ENCODE results near the gene RPS10. TPM values are rescaled to one million over a fixed set of nuclear protein-coding genes. Genes with fewer than 3 reads are reported as not detected.
A peak's percentile ranks its signal among the peaks of the same experiment; 100 is the strongest.

Gene RPS10
- total and polyA plus RNA-seq, 2 donors: 2,659 to 2,778 TPM

- peak overlapping the region in 1 of 2 donors; percentile 43 for H3K4me3 ChIP-seq (ENCODE audit: low read length in 2 of 2)
- H3K27ac ChIP-seq (ENCODE audit: low read depth in 1 of 2, low read length in 1 of 2): no peak overlapping the region
- peaks cover 7 to 37% of the 10 kb centered on the region in 2 donors for H3K27me3 ChIP-seq (ENCODE audit: control insufficient read depth in 2 of 2, insufficient read depth in 1 of 2, low read length in 1 of 2)
- 74% methylated on average over 28 of the region's 28 CpGs for WGBS
- no peak for DNase-seq (ENCODE audit: low read depth in 6 of 9, low spot score in 9 of 9)
- peaks cover 0 to 15% of the 10 kb centered on the region in 2 donors for H3K4me1 ChIP-seq (ENCODE audit: control insufficient read depth in 2 of 2, insufficient read depth in 2 of 2, low read length in 2 of 2)
- H3K36me3 ChIP-seq (ENCODE audit: control insufficient read depth in 2 of 2, insufficient read depth in 2 of 2, low read length in 1 of 2): no peaks in the 10 kb centered on the region
- no peaks in the 10 kb centered on the region for H3K9me3 ChIP-seq (ENCODE audit: control insufficient read depth in 2 of 2, insufficient read depth in 1 of 2, low read length in 1 of 2)
Observed at GRCh38 chr6:34466242-34467185, 40.6 kb upstream of the RPS10 start.

GRCh38 chr6:34465531-34466241 lies 39.8 kb upstream of the RPS10 start, which contains the start of gene PACSIN1:
TSS of gene PACSIN1 (plus strand) at chr6:34466076. CDS start at chr6:34526306, 60,230 bp downstream.
- H3K27ac ChIP-seq (ENCODE audit: low read depth in 1 of 2, low read length in 1 of 2): no peak within 1 kb of the TSS
- WGBS: 5% methylated on average over 67 of the region's 67 CpGs
- peak within 1 kb of the TSS in 1 of 2 donors; percentile 43 for H3K4me3 ChIP-seq (ENCODE audit: low read length in 2 of 2)
- H3K36me3 ChIP-seq (ENCODE audit: control insufficient read depth in 2 of 2, insufficient read depth in 2 of 2, low read length in 1 of 2): no peaks in the 10 kb centered on the region
- no peaks in the 10 kb centered on the region for H3K9me3 ChIP-seq (ENCODE audit: control insufficient read depth in 2 of 2, insufficient read depth in 1 of 2, low read length in 1 of 2)
- peaks cover 0 to 15% of the 10 kb centered on the region in 2 donors for H3K4me1 ChIP-seq (ENCODE audit: control insufficient read depth in 2 of 2, insufficient read depth in 2 of 2, low read length in 2 of 2)
- DNase-seq (ENCODE audit: low read depth in 6 of 9, low spot score in 9 of 9): peak in 3 of 9 donors; percentile 19 to 49 (median 42)
- peaks cover 7 to 37% of the 10 kb centered on the region in 2 donors for H3K27me3 ChIP-seq (ENCODE audit: control insufficient read depth in 2 of 2, insufficient read depth in 1 of 2, low read length in 1 of 2)

- Histone ChIP-seq H3K27me3 (ENCODE audit: control insufficient read depth in 2 of 2, insufficient read depth in 1 of 2, low read length in 1 of 2) (peaks cover 7 to 37% of the 10 kb centered on the region in 2 donors), H3K36me3 (ENCODE audit: control insufficient read depth in 2 of 2, insufficient read depth in 2 of 2, low read length in 1 of 2) (no peaks in the 10 kb centered on the region), H3K4me1 (ENCODE audit: control insufficient read depth in 2 of 2, insufficient read depth in 2 of 2, low read length in 2 of 2) (peaks cover 0 to 15% of the 10 kb centered on the region in 2 donors), H3K4me3 (ENCODE audit: low read length in 2 of 2) (no peak overlapping the region), H3K27ac (ENCODE audit: low read depth in 1 of 2, low read length in 1 of 2) (no peak overlapping the region), H3K9me3 (ENCODE audit: control insufficient read depth in 2 of 2, insufficient read depth in 1 of 2, low read length in 1 of 2) (no peaks in the 10 kb centered on the region)
- DNase-seq (ENCODE audit: low read depth in 6 of 9, low spot score in 9 of 9): no peak
- 90% methylated on average over 4 of the region's 4 CpGs for WGBS
Observed at GRCh38 chr6:34463849-34464248, 38.0 kb upstream of the RPS10 start.

- DNase-seq (ENCODE audit: low read depth in 6 of 9, low spot score in 9 of 9): no peak
- H3K4me3 ChIP-seq (ENCODE audit: low read length in 2 of 2): no peak overlapping the region
- H3K27me3 ChIP-seq (ENCODE audit: control insufficient read depth in 2 of 2, insufficient read depth in 1 of 2, low read length in 1 of 2): peaks cover 7 to 37% of the 10 kb centered on the region in 2 donors
- no peak overlapping the region for H3K27ac ChIP-seq (ENCODE audit: low read depth in 1 of 2, low read length in 1 of 2)
- H3K9me3 ChIP-seq (ENCODE audit: control insufficient read depth in 2 of 2, insufficient read depth in 1 of 2, low read length in 1 of 2): peaks cover 0 to 5% of the 10 kb centered on the region in 2 donors
- H3K36me3 ChIP-seq (ENCODE audit: control insufficient read depth in 2 of 2, insufficient read depth in 2 of 2, low read length in 1 of 2): no peaks in the 10 kb centered on the region
- H3K4me1 ChIP-seq (ENCODE audit: control insufficient read depth in 2 of 2, insufficient read depth in 2 of 2, low read length in 2 of 2): peaks cover 0 to 13% of the 10 kb centered on the region in 2 donors
- WGBS: 96% methylated on average over 2 of the region's 2 CpGs
Observed at GRCh38 chr6:34463299-34463698, 37.4 kb upstream of the RPS10 start.

GRCh38 chr6:34462551-34462971 lies 36.7 kb upstream of the RPS10 start:
- no peak overlapping the region for H3K4me3 ChIP-seq (ENCODE audit: low read length in 2 of 2)
- H3K36me3 ChIP-seq (ENCODE audit: control insufficient read depth in 2 of 2, insufficient read depth in 2 of 2, low read length in 1 of 2): no peaks in the 10 kb centered on the region
- peaks cover 0 to 12% of the 10 kb centered on the region in 2 donors for H3K4me1 ChIP-seq (ENCODE audit: control insufficient read depth in 2 of 2, insufficient read depth in 2 of 2, low read length in 2 of 2)
- no peak overlapping the region for H3K27ac ChIP-seq (ENCODE audit: low read depth in 1 of 2, low read length in 1 of 2)
- WGBS: 78% methylated on average over 6 of the region's 6 CpGs
- H3K9me3 ChIP-seq (ENCODE audit: control insufficient read depth in 2 of 2, insufficient read depth in 1 of 2, low read length in 1 of 2): peaks cover 0 to 11% of the 10 kb centered on the region in 2 donors
- H3K27me3 ChIP-seq (ENCODE audit: control insufficient read depth in 2 of 2, insufficient read depth in 1 of 2, low read length in 1 of 2): peaks cover 7 to 37% of the 10 kb centered on the region in 2 donors
- DNase-seq (ENCODE audit: low read depth in 6 of 9, low spot score in 9 of 9): no peak

- Histone ChIP-seq H3K27ac (ENCODE audit: low read depth in 1 of 2, low read length in 1 of 2) (no peak overlapping the region), H3K27me3 (ENCODE audit: control insufficient read depth in 2 of 2, insufficient read depth in 1 of 2, low read length in 1 of 2) (peaks cover 7 to 36% of the 10 kb centered on the region in 2 donors), H3K36me3 (ENCODE audit: control insufficient read depth in 2 of 2, insufficient read depth in 2 of 2, low read length in 1 of 2) (no peaks in the 10 kb centered on the region), H3K4me3 (ENCODE audit: low read length in 2 of 2) (no peak overlapping the region), H3K9me3 (ENCODE audit: control insufficient read depth in 2 of 2, insufficient read depth in 1 of 2, low read length in 1 of 2) (peaks cover 0 to 11% of the 10 kb centered on the region in 2 donors), H3K4me1 (ENCODE audit: control insufficient read depth in 2 of 2, insufficient read depth in 2 of 2, low read length in 2 of 2) (peaks cover 0 to 17% of the 10 kb centered on the region in 2 donors)
- 92% methylated on average over 6 of the region's 6 CpGs for WGBS
- DNase-seq (ENCODE audit: low read depth in 6 of 9, low spot score in 9 of 9): no peak
Observed at GRCh38 chr6:34462010-34462409, 36.1 kb upstream of the RPS10 start.

GRCh38 chr6:34460796-34461507 lies 35.1 kb upstream of the RPS10 start:
- peaks cover 0 to 11% of the 10 kb centered on the region in 2 donors for H3K9me3 ChIP-seq (ENCODE audit: control insufficient read depth in 2 of 2, insufficient read depth in 1 of 2, low read length in 1 of 2)
- H3K27me3 ChIP-seq (ENCODE audit: control insufficient read depth in 2 of 2, insufficient read depth in 1 of 2, low read length in 1 of 2): peaks cover 5 to 26% of the 10 kb centered on the region in 2 donors
- H3K4me1 ChIP-seq (ENCODE audit: control insufficient read depth in 2 of 2, insufficient read depth in 2 of 2, low read length in 2 of 2): peaks cover 0 to 21% of the 10 kb centered on the region in 2 donors
- H3K27ac ChIP-seq (ENCODE audit: low read depth in 1 of 2, low read length in 1 of 2): no peak overlapping the region
- no peak for DNase-seq (ENCODE audit: low read depth in 6 of 9, low spot score in 9 of 9)
- H3K4me3 ChIP-seq (ENCODE audit: low read length in 2 of 2): no peak overlapping the region
- WGBS: 97% methylated on average over 5 of the region's 5 CpGs
- no peaks in the 10 kb centered on the region for H3K36me3 ChIP-seq (ENCODE audit: control insufficient read depth in 2 of 2, insufficient read depth in 2 of 2, low read length in 1 of 2)

- Histone ChIP-seq H3K27me3 (ENCODE audit: control insufficient read depth in 2 of 2, insufficient read depth in 1 of 2, low read length in 1 of 2) (peaks cover 2 to 18% of the 10 kb centered on the region in 2 donors), H3K4me3 (ENCODE audit: low read length in 2 of 2) (no peak overlapping the region), H3K9me3 (ENCODE audit: control insufficient read depth in 2 of 2, insufficient read depth in 1 of 2, low read length in 1 of 2) (peaks cover 0 to 11% of the 10 kb centered on the region in 2 donors), H3K4me1 (ENCODE audit: control insufficient read depth in 2 of 2, insufficient read depth in 2 of 2, low read length in 2 of 2) (peaks cover 0 to 16% of the 10 kb centered on the region in 2 donors), H3K36me3 (ENCODE audit: control insufficient read depth in 2 of 2, insufficient read depth in 2 of 2, low read length in 1 of 2) (no peaks in the 10 kb centered on the region), H3K27ac (ENCODE audit: low read depth in 1 of 2, low read length in 1 of 2) (no peak overlapping the region)
- WGBS: 56% methylated on average over 6 of the region's 6 CpGs
- DNase-seq (ENCODE audit: low read depth in 6 of 9, low spot score in 9 of 9): peak in 6 of 9 donors; percentile 31 to 68 (median 42)
Observed at GRCh38 chr6:34459899-34460593, 34.2 kb upstream of the RPS10 start.
